IPS-18a (cell line): Measurements from ENCODE around the gene DMBT1.
"Not testable (repeated sequence)": the region's sequence is repeated elsewhere in the genome, so short reads cannot be mapped to it uniquely, and the experiment has no call there.

Experiments used
- H3K27ac ChIP-seq: one replicate; pipeline ENCODE4 v1.5.1; 2013; ENCODE audit warnings: low read length
- H3K27me3 ChIP-seq: one replicate; pipeline ENCODE4 v1.6.1; 2013; ENCODE audit warnings: mild to moderate bottlenecking, low read length; ENCODE audit not compliant: control insufficient read depth, insufficient read depth
- H3K36me3 ChIP-seq: one replicate; pipeline ENCODE4 v1.6.1; 2013; ENCODE audit warnings: low read depth, low read length; ENCODE audit not compliant: control insufficient read depth
- H3K4me1 ChIP-seq: one replicate; pipeline ENCODE4 v1.6.1; 2013; ENCODE audit warnings: low read depth, low read length; ENCODE audit not compliant: control insufficient read depth
- H3K4me3 ChIP-seq: one replicate; pipeline ENCODE4 v1.5.1; 2013; ENCODE audit warnings: low read length
- H3K9ac ChIP-seq: one replicate; pipeline ENCODE4 v1.6.1; 2013; ENCODE audit warnings: mild to moderate bottlenecking, low read length, moderate library complexity
- H3K9me3 ChIP-seq: one replicate; pipeline ENCODE4 v1.6.1; 2013; ENCODE audit warnings: low read depth, low read length; ENCODE audit not compliant: control insufficient read depth

The DMBT1 gene

DNA sequence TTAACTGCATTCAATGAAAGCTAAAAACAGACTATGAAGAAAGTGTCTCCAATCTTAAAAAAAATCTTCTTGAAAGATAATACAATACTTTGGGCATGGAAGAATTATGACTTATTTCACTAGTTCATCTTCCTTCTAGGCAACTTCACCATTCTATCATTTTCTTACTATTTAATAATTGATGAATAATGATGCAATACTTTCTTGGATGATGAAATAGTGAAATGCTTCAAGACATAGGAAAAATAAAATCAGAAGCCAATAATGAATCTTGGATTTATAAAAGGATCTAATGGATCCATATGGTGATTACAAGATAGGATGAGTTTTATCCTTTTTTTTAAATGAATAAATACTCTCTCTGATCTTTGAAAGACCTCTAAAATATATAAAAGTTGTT, 4.4 kb downstream of the DMBT1 start:
- H3K4me1 ChIP-seq = no peaks in the 10 kb centered on the region
- H3K9me3 ChIP-seq = no peaks in the 10 kb centered on the region
- H3K27ac ChIP-seq = no peak overlapping the region
- no peak overlapping the region for H3K4me3 ChIP-seq
- H3K27me3 ChIP-seq = no peaks in the 10 kb centered on the region
- no peak overlapping the region for H3K9ac ChIP-seq
- no peaks in the 10 kb centered on the region for H3K36me3 ChIP-seq

DNA sequence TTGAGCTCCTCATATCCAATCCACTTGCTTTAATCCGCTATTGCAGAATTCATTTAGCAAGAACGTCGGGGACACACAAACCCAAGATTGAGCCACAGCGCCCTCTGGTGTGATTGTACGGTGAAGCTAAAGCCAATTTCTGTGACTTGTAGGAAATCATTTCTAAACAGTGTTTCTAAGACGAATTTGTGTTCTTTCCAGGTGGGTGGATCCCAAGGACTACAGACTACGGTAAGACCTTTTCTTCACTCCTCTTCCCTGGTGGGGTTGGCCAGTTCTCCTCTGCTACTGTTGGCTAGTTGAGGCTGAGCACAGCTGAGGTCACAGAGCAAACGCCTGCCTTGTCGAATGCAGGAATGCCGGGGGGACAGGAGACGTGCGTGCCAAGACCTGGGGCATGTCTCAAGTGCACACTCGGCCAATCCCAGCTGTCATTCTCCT, 5.2 kb downstream of the DMBT1 start:
- H3K36me3 ChIP-seq = no peaks in the 10 kb centered on the region
- H3K4me3 ChIP-seq = no peak overlapping the region
- no peaks in the 10 kb centered on the region for H3K27me3 ChIP-seq
- no peak overlapping the region for H3K27ac ChIP-seq
- H3K9me3 ChIP-seq = no peaks in the 10 kb centered on the region
- H3K4me1 ChIP-seq = no peaks in the 10 kb centered on the region
- H3K9ac ChIP-seq = no peak overlapping the region

DNA sequence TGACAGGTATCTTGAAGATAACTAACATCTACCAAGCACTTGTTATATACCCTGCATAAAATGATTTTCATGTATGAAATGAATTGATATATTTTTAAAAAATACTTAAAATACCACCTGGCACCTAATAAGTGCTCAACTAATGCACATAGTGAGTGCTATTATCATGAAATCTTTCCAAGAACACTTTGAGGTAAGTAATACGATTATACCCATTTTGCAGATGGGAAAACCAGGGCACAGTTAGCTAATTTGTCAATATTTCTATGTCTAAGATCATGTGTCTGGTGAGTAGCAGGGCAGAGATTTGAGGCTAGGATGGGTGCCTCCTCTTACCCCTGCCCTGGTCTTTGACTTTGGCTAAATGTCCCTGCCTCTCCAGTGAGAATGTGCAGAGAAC, 6.1 kb downstream of the DMBT1 start:
- Histone ChIP-seq H3K36me3 (no peaks in the 10 kb centered on the region), H3K4me3 (no peak overlapping the region), H3K27me3 (no peaks in the 10 kb centered on the region), H3K4me1 (no peaks in the 10 kb centered on the region), H3K9me3 (no peaks in the 10 kb centered on the region), H3K9ac (no peak overlapping the region), H3K27ac (no peak overlapping the region)

DNA sequence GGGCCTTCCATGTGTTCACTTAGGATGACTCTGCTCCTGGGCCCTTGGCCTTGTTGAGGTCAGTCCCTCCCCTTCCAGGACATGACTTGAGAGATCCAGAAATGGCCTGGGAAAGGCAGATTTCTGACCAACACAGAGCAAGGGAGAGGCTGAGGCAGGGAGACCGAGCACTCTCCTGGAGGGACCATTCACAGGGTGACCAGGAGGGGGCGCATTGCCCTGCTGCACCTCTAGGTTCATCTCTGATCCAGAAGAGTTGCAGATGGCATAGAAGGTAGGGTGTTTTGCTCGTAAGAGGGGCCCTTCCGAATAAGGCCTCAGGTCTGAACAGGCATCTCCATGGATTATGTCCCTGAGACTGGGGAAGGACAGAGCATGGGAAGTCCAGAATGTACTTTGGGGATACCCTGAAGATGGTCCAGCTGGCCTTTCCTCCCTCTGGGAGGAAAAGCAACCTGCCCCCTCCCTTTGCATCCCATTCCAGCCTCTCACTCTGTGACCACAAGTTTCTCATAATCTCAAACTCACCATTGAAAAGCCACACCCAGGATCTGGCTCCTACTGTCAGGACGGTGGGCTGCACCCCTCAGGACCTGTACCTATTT, 6.6 kb downstream of the DMBT1 start:
- Histone ChIP-seq H3K36me3 (no peaks in the 10 kb centered on the region), H3K9me3 (no peaks in the 10 kb centered on the region), H3K4me3 (no peak overlapping the region), H3K9ac (no peak overlapping the region), H3K27me3 (no peaks in the 10 kb centered on the region), H3K27ac (no peak overlapping the region), H3K4me1 (no peaks in the 10 kb centered on the region)

DNA sequence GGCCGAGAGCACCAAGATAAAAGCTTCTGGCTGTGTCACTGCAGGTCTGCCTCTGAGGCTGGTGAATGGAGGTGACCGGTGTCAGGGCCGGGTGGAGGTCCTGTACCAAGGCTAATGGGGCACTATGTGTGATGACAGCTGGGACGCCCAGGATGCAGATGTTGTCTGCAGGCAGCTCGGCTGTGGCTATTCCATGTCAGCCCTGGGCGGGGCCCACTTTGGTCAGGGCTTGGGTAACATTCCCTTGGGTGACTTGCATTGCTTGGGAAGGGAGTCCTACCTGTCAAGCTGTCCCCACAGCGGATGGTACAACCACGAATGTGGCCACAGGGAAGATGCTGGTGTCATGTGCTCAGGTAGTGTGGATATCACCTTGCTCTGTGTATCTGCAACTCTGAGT, 8.0 kb downstream of the DMBT1 start:
- Histone ChIP-seq H3K36me3 (no peaks in the 10 kb centered on the region), H3K9me3 (no peaks in the 10 kb centered on the region), H3K27ac (no peak overlapping the region), H3K27me3 (no peaks in the 10 kb centered on the region), H3K4me1 (no peaks in the 10 kb centered on the region), H3K9ac (no peak overlapping the region), H3K4me3 (no peak overlapping the region)

DNA sequence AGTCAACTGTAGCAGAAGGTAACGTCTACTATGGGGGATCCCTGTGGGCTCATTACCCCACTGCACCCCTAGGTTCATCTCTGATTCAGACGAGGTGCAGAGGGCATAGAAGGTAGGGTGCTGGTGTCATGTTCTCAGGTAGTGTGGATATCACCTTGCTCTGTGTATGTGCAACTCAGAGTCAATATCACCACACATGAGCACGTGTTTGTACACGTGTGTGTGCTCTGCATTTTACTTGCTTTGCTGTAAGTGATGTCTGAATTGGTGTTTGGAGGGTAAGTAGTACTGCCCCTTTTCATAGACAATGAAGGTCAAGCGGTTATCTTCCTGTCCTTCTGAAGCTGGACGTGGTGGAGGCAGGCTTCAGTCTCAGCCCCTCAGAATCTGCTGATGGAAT, 10.4 kb downstream of the DMBT1 start:
- no peaks in the 10 kb centered on the region for H3K27me3 ChIP-seq
- H3K4me3 ChIP-seq = no peak overlapping the region
- H3K4me1 ChIP-seq = no peaks in the 10 kb centered on the region
- no peak overlapping the region for H3K9ac ChIP-seq
- no peaks in the 10 kb centered on the region for H3K9me3 ChIP-seq
- no peak overlapping the region for H3K27ac ChIP-seq
- H3K36me3 ChIP-seq = no peaks in the 10 kb centered on the region

DNA sequence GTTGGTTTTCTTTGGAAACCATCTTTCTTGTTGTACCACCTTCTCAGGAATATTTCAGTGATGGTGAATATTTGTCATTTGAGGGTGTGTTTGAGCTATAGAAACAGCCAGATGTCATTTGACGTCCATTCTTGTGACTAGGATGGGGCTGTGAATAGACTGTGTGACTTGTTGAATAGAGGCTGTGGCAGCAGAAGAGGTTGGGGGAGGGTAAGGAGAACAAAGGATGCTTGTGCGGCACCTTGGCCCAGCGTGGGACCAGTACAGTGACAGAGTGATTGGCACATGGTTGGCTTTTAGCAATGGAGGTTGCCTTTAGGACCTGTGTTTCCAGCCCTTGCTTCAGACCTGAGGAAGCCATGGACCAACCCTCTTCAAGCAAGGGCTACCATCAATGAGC, 11.3 kb downstream of the DMBT1 start:
- H3K4me3 ChIP-seq = no peak overlapping the region
- H3K9ac ChIP-seq = no peak overlapping the region
- no peaks in the 10 kb centered on the region for H3K27me3 ChIP-seq
- no peak overlapping the region for H3K27ac ChIP-seq
- H3K36me3 ChIP-seq = no peaks in the 10 kb centered on the region
- H3K9me3 ChIP-seq = no peaks in the 10 kb centered on the region
- no peaks in the 10 kb centered on the region for H3K4me1 ChIP-seq

DNA sequence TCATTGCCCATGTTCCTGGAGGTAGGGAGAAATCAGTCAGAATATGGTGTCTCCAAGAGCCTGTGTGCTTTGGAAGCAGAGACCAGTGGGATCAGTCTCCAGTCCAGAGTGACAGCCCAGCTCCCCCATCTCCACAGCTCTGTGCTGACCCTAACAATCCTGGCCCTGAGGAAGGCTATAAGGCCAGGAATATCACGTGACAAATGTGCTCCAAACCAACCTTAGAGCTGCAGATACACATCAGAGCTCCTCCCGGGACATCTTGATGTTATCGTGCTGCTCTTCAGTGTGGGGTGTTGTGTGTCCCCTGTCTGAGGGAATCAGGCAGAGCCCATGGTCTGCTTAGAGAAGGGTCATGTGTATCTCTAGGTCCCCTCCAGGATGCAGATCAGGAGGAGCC, 15.2 kb downstream of the DMBT1 start:
- Histone ChIP-seq H3K36me3 (no peaks in the 10 kb centered on the region), H3K9ac (no peak overlapping the region), H3K27me3 (no peaks in the 10 kb centered on the region), H3K27ac (no peak overlapping the region), H3K9me3 (no peaks in the 10 kb centered on the region), H3K4me3 (no peak overlapping the region), H3K4me1 (no peaks in the 10 kb centered on the region)

DNA sequence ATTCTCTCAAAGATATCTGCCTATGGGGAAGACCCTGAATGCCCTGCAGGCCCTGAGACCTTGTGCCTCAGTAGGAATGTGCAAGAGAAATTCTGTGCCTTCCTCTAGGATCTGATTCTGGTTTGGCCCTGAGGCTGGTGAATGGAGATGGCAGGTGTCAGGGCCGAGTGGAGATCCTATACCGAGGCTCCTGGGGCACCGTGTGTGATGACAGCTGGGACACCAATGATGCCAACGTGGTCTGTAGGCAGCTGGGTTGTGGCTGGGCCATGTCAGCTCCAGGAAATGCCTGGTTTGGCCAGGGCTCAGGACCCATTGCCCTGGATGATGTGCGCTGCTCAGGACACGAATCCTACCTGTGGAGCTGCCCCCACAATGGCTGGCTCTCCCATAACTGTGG, 15.7 kb downstream of the DMBT1 start:
- Histone ChIP-seq H3K9ac (no peak overlapping the region), H3K4me1 (no peaks in the 10 kb centered on the region), H3K27ac (no peak overlapping the region), H3K9me3 (no peaks in the 10 kb centered on the region), H3K4me3 (no peak overlapping the region), H3K36me3 (no peaks in the 10 kb centered on the region), H3K27me3 (no peaks in the 10 kb centered on the region)

DNA sequence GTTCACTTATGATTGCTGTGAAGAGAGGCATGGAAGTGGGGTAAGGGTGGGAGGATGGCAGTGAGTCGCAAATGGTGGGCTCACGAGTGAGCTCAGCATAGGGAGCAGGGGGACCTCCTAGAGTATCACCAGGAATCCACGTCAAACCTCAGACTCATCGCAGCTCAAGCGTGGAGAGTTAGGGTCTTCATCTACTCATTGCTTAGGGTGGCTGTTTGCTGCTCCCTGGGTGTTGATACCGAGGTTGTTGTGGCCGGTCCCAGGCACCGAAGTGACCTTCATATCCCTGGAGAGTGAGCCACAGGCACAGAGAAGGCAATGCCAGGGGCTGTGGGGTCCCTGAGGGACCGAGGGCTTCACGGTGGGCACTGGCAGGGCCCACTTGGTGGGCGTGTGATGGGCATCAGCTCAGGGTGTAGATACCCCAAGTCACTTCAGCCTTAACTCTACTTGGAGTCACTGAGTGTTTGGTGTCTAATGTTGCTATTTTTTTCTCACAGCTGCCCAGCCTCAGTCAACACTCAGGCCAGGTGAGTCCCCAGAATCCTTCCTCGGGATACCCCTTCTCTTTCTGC, 16.8 kb downstream of the DMBT1 start:
- H3K27me3 ChIP-seq = no peaks in the 10 kb centered on the region
- no peaks in the 10 kb centered on the region for H3K4me1 ChIP-seq
- H3K4me3 ChIP-seq = no peak overlapping the region
- no peaks in the 10 kb centered on the region for H3K9me3 ChIP-seq
- H3K9ac ChIP-seq = no peak overlapping the region
- H3K27ac ChIP-seq = no peak overlapping the region
- no peaks in the 10 kb centered on the region for H3K36me3 ChIP-seq

DNA sequence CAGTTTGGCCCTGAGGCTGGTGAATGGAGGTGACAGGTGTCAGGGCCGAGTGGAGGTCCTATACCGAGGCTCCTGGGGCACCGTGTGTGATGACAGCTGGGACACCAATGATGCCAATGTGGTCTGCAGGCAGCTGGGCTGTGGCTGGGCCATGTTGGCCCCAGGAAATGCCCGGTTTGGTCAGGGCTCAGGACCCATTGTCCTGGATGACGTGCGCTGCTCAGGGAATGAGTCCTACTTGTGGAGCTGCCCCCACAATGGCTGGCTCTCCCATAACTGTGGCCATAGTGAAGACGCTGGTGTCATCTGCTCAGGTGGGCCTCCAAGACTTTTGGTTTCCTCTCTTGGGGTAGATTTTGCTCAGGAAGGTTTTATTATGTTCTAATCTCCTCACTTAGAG, 25.5 kb downstream of the DMBT1 start:
- H3K9ac ChIP-seq, H3K27me3 ChIP-seq, H3K4me3 ChIP-seq, H3K9me3 ChIP-seq, H3K36me3 ChIP-seq, H3K27ac ChIP-seq, H3K4me1 ChIP-seq: not testable (repeated sequence)

DNA sequence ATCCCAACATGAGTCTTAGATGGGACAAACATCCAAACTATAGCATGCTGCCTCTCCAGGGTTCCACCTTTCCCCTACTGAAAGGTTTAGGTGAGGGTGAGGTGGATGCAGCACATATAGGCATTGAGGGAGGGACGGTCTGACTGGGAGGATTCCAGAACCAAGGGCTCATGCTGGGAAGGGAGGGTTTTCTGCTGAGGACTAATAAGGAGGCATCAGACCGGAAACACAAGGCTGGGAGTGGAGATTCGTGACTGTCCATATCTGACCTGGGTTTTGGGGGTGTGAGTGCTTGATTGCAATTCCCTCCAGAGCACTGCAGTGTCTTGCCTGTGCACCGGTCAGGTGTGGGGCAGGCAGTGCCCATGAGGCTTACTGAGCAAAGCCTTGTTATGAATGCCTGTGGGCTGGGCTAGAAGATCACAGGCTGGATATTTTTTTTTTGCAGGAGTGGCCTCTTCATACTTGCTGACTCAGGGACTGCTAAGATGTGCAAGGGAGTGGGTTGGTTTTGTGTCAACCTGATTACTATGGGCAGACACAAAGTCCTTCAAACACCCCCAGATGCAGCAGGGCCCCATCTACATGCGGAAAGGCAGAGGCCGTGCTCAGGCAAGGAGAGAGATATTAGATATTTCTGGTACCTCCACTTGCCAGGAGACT, 26.7 kb downstream of the DMBT1 start:
- Histone ChIP-seq H3K27ac (no peak overlapping the region), H3K36me3 (no peaks in the 10 kb centered on the region), H3K27me3 (no peaks in the 10 kb centered on the region), H3K4me3 (no peak overlapping the region), H3K9ac (no peak overlapping the region), H3K9me3 (no peaks in the 10 kb centered on the region), H3K4me1 (no peaks in the 10 kb centered on the region)
